Fibroblast of lung (primary cell): Measurements from ENCODE around the gene CDKAL1. TPM values are rescaled to one million over a fixed set of nuclear protein-coding genes. Genes with fewer than 3 reads are reported as not detected.
"Not testable (repeated sequence)": the region's sequence is repeated elsewhere in the genome, so short reads cannot be mapped to it uniquely, and the experiment has no call there.

Experiments used
- DNase-seq, 2 donors: peaks; one replicate each; pipeline versions ENCODE4 v3.0.0 to v3.0.0-alpha.2; 2010; ENCODE audit warnings: low read depth in 2 of 2
- H2AFZ ChIP-seq: 2 replicates; pipeline ENCODE4 v1.5.1; 2012; ENCODE audit warnings: low read length, control low read depth, inconsistent platforms
- H3K27ac ChIP-seq: 2 replicates; pipeline ENCODE4 v1.5.1; 2011; ENCODE audit warnings: low read length, control low read depth; ENCODE audit not compliant: insufficient read depth
- H3K27me3 ChIP-seq: 2 replicates; pipeline ENCODE4 v1.5.1; 2011; ENCODE audit warnings: mild to moderate bottlenecking, low read length; ENCODE audit not compliant: control insufficient read depth, insufficient read depth
- H3K36me3 ChIP-seq: 2 replicates; pipeline ENCODE4 v1.5.1; 2011; ENCODE audit warnings: low read length; ENCODE audit not compliant: control insufficient read depth, insufficient read depth
- H3K4me1 ChIP-seq: 2 replicates; pipeline ENCODE4 v1.5.1; 2011; ENCODE audit warnings: low read length; ENCODE audit not compliant: control insufficient read depth, insufficient read depth; ENCODE audit errors: extremely low read depth
- H3K4me2 ChIP-seq: 2 replicates; pipeline ENCODE4 v1.5.1; 2011; ENCODE audit warnings: low read length, control low read depth; ENCODE audit not compliant: insufficient read depth; ENCODE audit errors: extremely low read depth
- H3K4me3 ChIP-seq, 4 experiments: fragments of 200-600 bp in 1 of 4; sonication (generic) in 1 of 4; replicated peaks in 1 of 4; 2 replicates each; pipeline ENCODE4 v1.5.1; 2011 to 2016; ENCODE audit warnings: low read length in 4 of 4, low read depth in 3 of 4, mild to moderate bottlenecking in 3 of 4, control low read depth in 2 of 4, inconsistent platforms in 1 of 4, mixed read lengths in 1 of 4; ENCODE audit not compliant: insufficient read depth in 1 of 4; ENCODE audit errors: control extremely low read depth in 1 of 4
- H3K79me2 ChIP-seq: 2 replicates; pipeline ENCODE4 v1.5.1; 2012; ENCODE audit warnings: mild to moderate bottlenecking, low read length, inconsistent platforms; ENCODE audit not compliant: control insufficient read depth, insufficient read depth
- H3K9ac ChIP-seq: 2 replicates; pipeline ENCODE4 v1.5.1; 2011; ENCODE audit warnings: mild to moderate bottlenecking, low read length, control low read depth; ENCODE audit not compliant: insufficient read depth
- H3K9me3 ChIP-seq: 2 replicates; pipeline ENCODE4 v1.5.1; 2012; ENCODE audit warnings: low read depth, low read length; ENCODE audit not compliant: control insufficient read depth, insufficient read depth
- H4K20me1 ChIP-seq: 2 replicates; pipeline ENCODE4 v1.5.1; 2011; ENCODE audit warnings: low read length; ENCODE audit not compliant: control insufficient read depth, insufficient read depth; ENCODE audit errors: extremely low read depth
- CTCF ChIP-seq, 2 donors: IDR thresholded peaks in 1 of 2; conservative IDR thresholded peaks in 1 of 2; 1 replicate in 1 of 2; 2 replicates in 1 of 2; pipeline ENCODE4 v1.5.1; 2011 to 2012; ENCODE audit warnings: low read length in 2 of 2, control low read depth in 1 of 2, inconsistent platforms in 1 of 2, low read depth in 1 of 2, mild to moderate bottlenecking in 1 of 2
- EZH2 ChIP-seq: IDR thresholded peaks from 2 replicates; pipeline ENCODE4 v1.5.1; 2012; ENCODE audit warnings: low read length, control low read depth, mild to moderate bottlenecking; ENCODE audit errors: missing control alignments
- polyA plus RNA-seq, 2 donors: library from polyadenylated mRNA; depleted of rRNA in 1 of 2; stranded (reverse) in 1 of 2; unstranded in 1 of 2; fragments of >200 nt; gene quantifications; 2 replicates each; pipeline ENCODE4 v1.2.1, GENCODE V29; 2011 to 2012; ENCODE audit warnings: missing spikeins in 1 of 2
- total RNA-seq: library from RNA; depleted of rRNA; stranded (reverse); fragments of >200 nt; gene quantifications from 2 replicates; pipeline ENCODE4 v1.2.1, GENCODE V29; 2014

CDKAL1 gene
- total and polyA plus RNA-seq, 2 donors (not counting 1 experiment from before 2014, with no cell fraction given), result 7.4 to 15.0 TPM

GRCh38 chr6:21190701-21191100 is 656.4 kb downstream of the CDKAL1 start:
- H3K9ac ChIP-seq, result no peak overlapping the region
- peak overlapping the region in 2 of 4 experiments; percentile 14 to 42 for H3K4me3 ChIP-seq
- no peak for DNase-seq

DNA sequence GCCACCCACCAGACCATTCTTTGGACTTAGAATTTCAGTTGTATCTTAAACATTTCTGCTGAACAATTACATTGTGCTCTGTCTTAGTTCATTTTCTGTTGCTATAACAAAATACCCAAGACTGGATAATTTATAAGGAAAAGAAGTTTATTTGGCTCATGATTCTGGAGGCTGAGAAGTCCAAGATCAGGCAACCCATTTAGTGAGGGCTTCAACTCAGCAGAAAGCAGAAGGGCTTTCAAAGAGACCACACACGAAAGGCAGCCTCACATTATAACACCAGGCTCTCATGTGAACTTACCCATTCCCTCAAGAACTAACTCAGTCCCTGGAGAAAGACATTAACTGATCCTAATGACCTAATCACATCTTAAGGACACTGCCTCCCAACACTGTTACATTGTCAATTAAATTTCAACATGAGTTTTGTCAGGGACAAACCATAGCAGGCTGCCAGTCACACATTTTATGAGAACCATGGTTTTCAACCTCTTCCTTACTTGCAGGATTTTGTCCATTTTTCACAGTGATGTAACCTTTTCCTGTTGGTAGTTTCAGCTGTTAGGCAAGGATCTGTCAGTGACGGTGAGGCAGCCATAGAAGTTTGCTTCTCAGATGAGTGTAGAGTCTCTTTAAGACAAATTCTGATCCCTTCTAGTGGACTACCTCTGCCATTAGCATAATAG is 659.7 kb downstream of the CDKAL1 start:
- Histone ChIP-seq H3K27ac (no peak overlapping the region), H3K27me3 (no peaks in the 10 kb centered on the region), H2AFZ (no peak overlapping the region), H3K36me3 (no peaks in the 10 kb centered on the region), H3K4me1 (no peaks in the 10 kb centered on the region), H4K20me1 (no peaks in the 10 kb centered on the region), H3K9me3 (no peaks in the 10 kb centered on the region), H3K4me3 (no peak overlapping the region), H3K9ac (no peak overlapping the region), H3K4me2 (no peak overlapping the region), H3K79me2 (no peaks in the 10 kb centered on the region)
- no peak for DNase-seq
- TF ChIP-seq CTCF (conservative IDR thresholded peaks at IDR 0.05 in 1 of 2, IDR thresholded peaks at IDR 0.05 in 1 of 2; ENCODE audit: low read depth in 1 of 2, low read length in 2 of 2) (no peak), EZH2 (no peak)

More at GRCh38 chr6:21190701-21191100, 656.4 kb downstream of the CDKAL1 start:
- Histone ChIP-seq H3K79me2 (no peaks in the 10 kb centered on the region), H3K4me1 (no peaks in the 10 kb centered on the region), H4K20me1 (no peaks in the 10 kb centered on the region), H3K36me3 (no peaks in the 10 kb centered on the region), H3K4me2 (peak overlapping the region; percentile 69), H3K9me3 (no peaks in the 10 kb centered on the region), H3K27ac (no peak overlapping the region), H2AFZ (no peak overlapping the region), H3K27me3 (no peaks in the 10 kb centered on the region)
- no peak for TF ChIP-seq CTCF (conservative IDR thresholded peaks at IDR 0.05 in 1 of 2, IDR thresholded peaks at IDR 0.05 in 1 of 2; ENCODE audit: low read depth in 1 of 2, low read length in 2 of 2)
- no peak for TF ChIP-seq EZH2

GRCh38 chr6:21195301-21195700 is 661.0 kb downstream of the CDKAL1 start:
- not testable (repeated sequence) for H3K27ac ChIP-seq, H3K4me3 ChIP-seq, DNase-seq, H3K9ac ChIP-seq, H3K27me3 ChIP-seq, H4K20me1 ChIP-seq, H2AFZ ChIP-seq, H3K79me2 ChIP-seq, H3K4me2 ChIP-seq, H3K4me1 ChIP-seq, H3K36me3 ChIP-seq, H3K9me3 ChIP-seq
